T47D (cell line): Measurements from ENCODE around the gene FCRL4.
A peak's percentile ranks its signal among the peaks of the same experiment; 100 is the strongest.
"Not testable (repeated sequence)": the region's sequence is repeated elsewhere in the genome, so short reads cannot be mapped to it uniquely, and the experiment has no call there.

ENCODE experiments used
- DNase-seq, 2 experiments: peaks; one replicate each; pipeline versions ENCODE4 v3.0.0 to v3.0.0-alpha.2; 2011 to 2012; ENCODE audit warnings: low read depth in 1 of 2, low spot score in 1 of 2
- JUND ChIP-seq: IDR thresholded peaks from 2 replicates; pipeline ENCODE4 v1.6.1; 2012; ENCODE audit warnings: low read depth
- in situ Hi-C: cut with HindIII; loops from 2 replicates; pipeline ENCODE4 v1.10.0; 2016; ENCODE audit warnings: low sequenced_read_pairs, low pct_unique_long_range_greater_than_20kb

Gene FCRL4

DNA sequence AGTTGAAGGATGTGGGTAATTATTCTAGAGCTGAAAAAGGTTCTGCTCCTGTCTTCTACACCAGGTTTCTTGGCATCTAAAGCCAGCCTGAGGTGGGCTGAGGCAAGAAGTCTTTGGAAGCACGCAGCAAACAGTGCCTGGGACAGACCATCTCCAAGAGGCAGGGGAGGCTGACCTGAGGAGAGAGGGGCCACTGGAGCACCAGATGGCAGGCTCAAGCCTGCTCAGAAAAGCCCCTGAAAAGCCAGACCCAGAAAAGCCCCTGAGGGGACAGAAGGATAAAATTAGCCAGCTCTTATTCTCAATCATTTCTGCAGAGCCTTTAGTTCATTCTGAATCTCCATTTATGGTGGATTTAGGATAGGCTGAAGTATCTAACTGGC is 17.1 kb downstream of the FCRL4 start:
- no peak for TF ChIP-seq JUND
- DNase-seq, result no peak
- in situ Hi-C loops, result no loop called here

DNA sequence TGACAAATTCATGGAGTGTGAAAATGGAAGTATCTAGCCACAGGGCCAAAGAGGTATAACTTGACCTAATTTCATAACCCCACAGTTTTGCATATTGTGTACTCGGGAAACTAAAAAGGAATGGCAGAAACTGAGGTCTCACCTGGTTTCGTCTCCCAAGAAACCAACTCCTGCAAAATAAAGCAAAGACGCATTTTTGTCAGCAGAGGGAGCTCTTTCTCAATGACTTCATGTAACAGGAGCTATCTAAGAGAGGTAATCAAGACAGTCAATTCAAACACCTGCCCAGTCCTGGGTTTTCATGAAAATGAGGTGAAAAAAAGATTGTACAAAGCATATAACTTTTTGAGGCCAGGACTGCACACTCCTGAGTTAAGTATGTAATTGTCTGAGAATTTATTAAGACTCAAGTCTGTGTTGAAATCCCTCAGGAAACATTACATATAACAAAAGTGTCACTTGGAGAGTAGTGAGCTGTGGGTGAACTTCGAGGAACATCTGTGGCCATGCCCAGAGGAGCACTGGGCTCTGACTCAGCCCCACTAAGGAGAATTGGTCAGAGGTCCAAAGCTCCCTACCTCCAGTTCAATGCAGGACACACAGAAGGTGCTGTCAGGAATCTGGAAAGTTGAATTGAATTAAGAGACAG is 17.6 kb downstream of the FCRL4 start:
- no peak for TF ChIP-seq JUND
- DNase-seq, result peak; percentile 59 to 88
- in situ Hi-C loops, result no loop called here

DNA sequence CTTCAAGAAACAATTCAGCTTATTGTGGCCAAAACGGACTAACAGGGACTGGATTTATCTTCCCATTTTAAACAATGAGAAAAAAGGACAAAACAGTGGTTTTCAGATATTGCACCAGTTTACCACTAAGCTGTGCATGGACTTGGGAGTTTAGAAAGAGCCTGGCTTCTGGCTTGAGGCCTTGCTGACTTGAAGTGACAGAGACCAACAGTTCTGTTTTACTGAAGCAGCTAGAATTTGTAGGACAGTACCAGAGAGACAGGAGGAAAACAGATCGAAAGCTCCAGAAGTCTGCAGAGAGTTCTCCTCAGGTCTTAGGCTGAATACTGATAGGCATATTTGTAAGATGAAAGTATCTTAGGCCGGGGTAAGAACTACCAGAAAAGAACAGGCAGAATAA is 20.5 kb downstream of the FCRL4 start:
- TF ChIP-seq JUND, result no peak
- no peak for DNase-seq
- in situ Hi-C loops, result no loop called here

DNA sequence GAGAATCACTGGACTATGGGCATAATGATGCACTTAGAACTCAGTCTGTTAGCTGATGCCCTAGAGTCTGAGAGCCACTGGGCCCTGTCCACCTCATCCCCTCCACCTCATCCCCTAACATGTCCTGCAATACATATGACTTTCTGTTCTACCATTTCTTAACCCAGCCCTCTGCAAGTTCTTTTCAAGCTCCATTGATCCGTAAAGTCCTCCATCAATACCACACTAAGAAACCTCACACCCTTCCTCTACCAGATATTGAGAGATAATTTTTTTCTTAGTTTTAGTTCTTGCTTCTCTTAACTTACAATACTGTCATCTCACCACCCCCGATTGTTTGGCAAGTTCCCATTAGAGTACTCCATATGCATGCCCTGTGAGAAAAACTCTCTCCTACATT is 22.1 kb downstream of the FCRL4 start:
- no peak for TF ChIP-seq JUND
- no peak for DNase-seq
- in situ Hi-C loops, result no loop called here

DNA sequence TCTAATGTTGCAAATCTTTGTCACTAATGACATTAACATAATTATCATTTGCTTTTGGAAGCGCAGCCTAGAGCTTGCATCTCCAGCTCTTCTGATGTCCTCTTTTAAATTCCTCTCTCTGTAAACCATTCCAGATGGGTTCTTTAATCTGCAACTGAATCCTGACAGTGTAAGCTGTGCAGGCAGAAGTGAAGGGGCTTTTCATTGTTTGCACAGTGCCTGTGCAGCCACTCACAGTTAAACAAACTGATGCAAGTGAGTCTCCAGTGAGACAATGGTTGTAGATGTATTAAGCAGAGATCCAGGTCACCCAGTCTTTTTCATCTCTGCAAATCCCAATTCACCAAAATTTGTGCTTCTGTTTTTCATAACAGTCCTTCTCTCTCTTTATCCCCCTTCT is 23.0 kb downstream of the FCRL4 start:
- in situ Hi-C loops, result no loop called here
- no peak for DNase-seq
- TF ChIP-seq JUND, result no peak

DNA sequence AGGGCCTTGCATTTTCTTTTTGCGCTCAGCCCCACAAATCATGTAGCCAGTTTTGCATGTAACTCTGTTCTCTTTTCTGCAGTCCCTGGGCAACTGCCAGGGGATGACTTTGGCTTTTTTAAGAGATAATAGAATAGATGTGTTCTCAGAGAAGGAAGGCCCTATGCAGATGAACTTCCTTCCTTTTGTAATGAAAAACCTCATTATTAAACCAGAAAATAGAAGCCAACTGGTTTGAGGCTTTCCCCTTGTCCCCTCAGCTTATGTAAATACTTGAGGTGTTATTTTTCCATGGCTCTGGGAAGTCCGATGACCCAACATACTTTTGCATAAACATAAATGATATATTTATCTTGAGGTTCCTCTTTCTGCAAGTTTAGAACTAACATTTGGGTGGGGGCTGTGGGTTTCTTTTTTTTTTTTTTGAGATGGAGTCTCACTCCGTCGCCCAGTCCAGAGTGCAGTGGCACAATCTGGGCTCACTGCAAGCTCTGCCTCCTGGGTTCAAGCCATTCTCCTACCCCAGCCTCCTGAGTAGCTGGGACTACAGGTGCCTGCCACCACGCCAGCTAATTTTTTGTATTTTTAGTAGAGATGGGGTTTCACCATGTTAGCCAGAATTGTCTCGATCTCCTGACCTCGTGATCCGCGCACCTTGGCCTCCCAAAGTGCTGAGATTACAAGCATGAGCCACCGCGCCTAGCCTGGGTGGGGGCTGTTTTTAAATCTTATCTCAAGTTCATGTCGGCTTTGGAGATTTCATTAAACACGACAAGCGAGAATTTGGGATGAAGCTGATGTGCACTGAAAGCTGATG is 31.2 kb downstream of the FCRL4 start:
- no peak for DNase-seq
- in situ Hi-C loops, result no loop called here
- TF ChIP-seq JUND, result no peak

DNA sequence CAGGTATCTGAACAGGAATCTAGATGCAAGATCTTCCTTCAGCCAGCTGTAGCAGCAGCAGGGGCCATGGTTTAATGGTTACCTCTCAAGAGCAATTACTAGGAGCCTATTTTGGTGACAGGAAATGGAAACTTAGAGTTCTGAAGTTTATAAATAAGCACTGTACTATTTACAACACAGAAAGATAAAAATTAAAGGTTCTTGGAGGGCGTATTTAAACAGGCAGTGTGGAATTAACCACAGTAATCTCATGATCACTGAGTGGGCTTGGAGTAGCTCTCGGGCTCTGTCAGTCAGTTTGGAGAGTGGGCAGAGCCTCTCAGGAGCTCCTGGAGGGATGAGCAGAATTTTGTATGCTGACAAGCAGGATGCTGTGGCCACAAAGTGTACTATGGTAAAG is 35.4 kb downstream of the FCRL4 start:
- no peak for DNase-seq
- in situ Hi-C loops, result no loop called here
- no peak for TF ChIP-seq JUND

DNA sequence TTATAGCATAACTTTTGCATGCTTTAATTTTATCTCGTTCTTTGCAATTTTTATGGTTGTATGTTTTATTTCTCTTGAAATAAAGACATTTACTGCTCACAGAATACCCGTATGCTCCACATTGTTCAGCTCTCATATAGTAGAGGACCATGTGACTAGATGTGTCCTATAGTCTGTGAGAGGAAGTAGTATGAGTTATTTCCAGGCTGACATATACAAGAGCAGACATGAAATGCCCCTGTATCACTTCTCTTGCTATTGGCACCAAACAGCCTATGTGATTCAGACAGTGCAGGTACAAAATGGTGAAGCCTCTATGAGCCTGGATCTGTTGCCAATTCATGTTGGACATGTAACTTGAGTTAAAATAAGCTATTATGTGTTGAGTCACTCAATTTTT is 39.8 kb downstream of the FCRL4 start:
- in situ Hi-C loops, result no loop called here
- DNase-seq, result no peak
- TF ChIP-seq JUND, result no peak

DNA sequence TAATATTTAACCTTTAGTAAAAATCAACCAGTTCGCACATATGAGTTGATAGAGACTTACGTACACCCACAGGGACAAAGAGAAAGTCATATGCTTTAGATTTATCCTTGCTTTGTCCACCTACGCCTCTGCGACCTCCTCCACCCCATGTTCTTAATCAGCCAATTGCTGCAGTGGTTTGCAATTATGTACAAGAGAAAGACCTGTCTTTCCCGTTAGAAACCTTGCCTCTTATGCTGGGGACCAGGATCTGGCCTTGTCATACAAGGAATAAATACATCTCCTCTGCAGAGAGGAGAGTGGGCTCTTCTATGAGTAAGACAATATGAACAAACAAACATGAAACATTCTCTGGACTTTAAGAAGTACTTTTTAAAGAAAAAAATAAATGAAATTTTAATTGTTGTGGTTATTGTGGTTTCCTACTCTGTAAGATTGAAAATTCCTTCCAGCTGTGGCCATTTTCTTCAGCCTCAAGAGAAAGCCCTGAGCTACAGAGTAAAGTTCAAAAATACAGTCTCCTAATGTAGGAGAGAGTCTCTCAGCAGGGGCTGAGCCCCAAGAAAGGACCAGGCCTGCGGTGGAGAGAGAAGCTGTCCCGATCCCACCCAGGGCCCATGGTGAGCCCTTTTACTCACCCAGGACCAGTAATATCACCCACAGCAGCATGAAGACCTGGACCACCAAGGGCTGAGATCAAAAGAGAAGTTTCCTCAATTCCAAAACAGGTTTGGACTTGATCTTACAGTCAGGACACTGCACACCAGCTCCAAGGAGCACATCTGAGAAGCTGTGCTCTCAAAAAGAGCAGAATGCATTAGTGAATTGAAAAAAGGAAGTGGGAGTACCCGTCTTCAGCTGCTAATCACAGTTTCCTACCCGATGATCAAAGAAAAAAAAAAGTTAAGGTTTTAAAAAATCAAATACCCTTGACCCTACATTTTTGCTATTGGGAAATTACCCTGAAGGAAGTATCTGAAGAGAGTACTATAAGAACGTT is 45.9 kb downstream of the FCRL4 start, which contains the start of gene FCRL5:
TSS of gene FCRL5 (minus strand) at position 822 of the 1,000 bp plus-strand sequence. CDS start at position 669, 153 bp downstream.
- in situ Hi-C loops, result no loop called here
- no peak for TF ChIP-seq JUND
- DNase-seq, result no peak

DNA sequence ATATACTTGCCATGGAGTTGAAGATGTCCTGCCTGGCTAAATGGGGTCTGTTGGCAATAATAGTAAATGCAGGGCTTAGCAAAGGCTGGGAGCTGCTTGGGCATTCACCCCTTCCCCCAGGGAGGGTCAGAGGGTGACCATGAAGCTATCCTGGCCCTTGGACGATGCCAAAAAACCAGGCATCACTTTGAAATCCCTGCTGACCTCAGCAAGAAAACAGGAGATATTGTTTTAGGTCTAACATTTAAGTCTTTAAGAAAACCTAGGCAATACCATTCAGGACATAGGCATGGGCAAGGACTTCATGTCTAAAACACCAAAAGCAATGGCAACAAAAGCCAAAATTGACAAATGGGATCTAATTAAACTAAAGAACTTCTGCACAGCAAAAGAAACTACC is 49.8 kb downstream of the FCRL4 start:
- in situ Hi-C loops, DNase-seq: not testable (repeated sequence)

DNA sequence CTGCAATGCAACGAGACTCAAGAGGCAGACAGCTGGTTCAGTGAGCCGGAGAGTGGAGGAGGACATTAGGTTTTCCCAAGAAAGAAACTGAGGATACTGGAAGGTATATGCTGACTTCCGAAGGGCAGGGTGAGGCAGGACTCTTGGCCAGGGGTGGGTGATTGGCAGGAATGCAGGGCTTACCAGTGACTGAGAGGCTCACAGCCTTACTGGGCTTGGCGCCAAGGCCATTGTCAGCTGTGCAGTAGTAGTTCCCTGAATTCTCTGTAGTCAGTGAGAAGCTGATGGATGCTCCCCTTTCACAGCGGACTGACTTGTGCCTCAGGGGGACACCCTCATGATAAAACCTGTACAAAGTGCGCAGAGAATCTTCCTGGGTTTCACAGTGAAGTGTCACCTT is 55.2 kb downstream of the FCRL4 start:
- TF ChIP-seq JUND, result no peak
- in situ Hi-C loops, result no loop called here
- no peak for DNase-seq

DNA sequence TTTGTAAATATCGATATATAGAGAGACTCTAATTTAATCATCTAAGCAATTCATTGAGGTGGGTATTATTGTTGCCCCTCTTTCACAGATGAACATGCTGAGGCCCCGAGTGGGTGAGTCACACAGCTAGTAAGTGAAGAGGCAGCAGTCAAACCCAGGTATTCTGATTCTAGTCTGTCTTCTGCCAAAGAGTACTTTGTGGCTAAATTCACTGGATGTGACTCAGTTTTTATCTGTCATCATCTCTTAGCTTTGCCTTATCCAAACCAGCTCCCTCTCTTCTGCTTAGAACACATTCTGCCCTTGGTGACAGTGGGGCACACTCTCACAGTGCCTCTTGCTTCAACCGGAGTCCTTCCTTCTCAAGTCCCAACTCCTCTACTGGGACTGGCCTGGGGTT is 57.0 kb downstream of the FCRL4 start:
- TF ChIP-seq JUND, result no peak
- in situ Hi-C loops, result no loop called here
- no peak for DNase-seq
